CD4-positive, alpha-beta T cell treated with Interleukin-2 at 100 ng/mL for 4 hours (primary cell): Measurements from ENCODE around the gene EWSR1.

Experiments
- DNase-seq: peaks from one replicate; pipeline ENCODE4 v3.0.0-alpha.2; 2020; ENCODE audit warnings: low spot score

EWSR1 gene

GRCh38 chr22:29269230-29269604 lies 1.1 kb downstream of the EWSR1 start:
- DNase-seq, result no peak

- DNase-seq, result no peak
These were observed 1.8 kb downstream of the EWSR1 start for GRCh38 chr22:29269731-29270474.

- DNase-seq, result no peak
These were observed 2.6 kb downstream of the EWSR1 start for GRCh38 chr22:29270475-29271271.

GRCh38 chr22:29272624-29273023 lies 4.6 kb downstream of the EWSR1 start:
- no peak for DNase-seq

- no peak for DNase-seq
These were observed 7.1 kb downstream of the EWSR1 start for GRCh38 chr22:29275167-29275566.

- no peak for DNase-seq
These were observed 7.9 kb downstream of the EWSR1 start for GRCh38 chr22:29275819-29276565.

- DNase-seq, result no peak
These were observed 9.9 kb downstream of the EWSR1 start for GRCh38 chr22:29277927-29278326.

GRCh38 chr22:29284196-29284595 lies 16.1 kb downstream of the EWSR1 start:
- DNase-seq, result no peak

GRCh38 chr22:29288837-29289236 lies 20.8 kb downstream of the EWSR1 start:
- DNase-seq, result no peak

GRCh38 chr22:29290061-29290460 lies 22.0 kb downstream of the EWSR1 start:
- no peak for DNase-seq

GRCh38 chr22:29291215-29291614 lies 23.1 kb downstream of the EWSR1 start:
- no peak for DNase-seq

GRCh38 chr22:29292379-29292778 lies 24.3 kb downstream of the EWSR1 start:
- DNase-seq, result no peak

GRCh38 chr22:29298641-29299040 lies 30.6 kb downstream of the EWSR1 start:
- no peak for DNase-seq

- no peak for DNase-seq
These were observed 31.2 kb downstream of the EWSR1 start for GRCh38 chr22:29299136-29299900.

GRCh38 chr22:29300467-29300806 lies 32.4 kb downstream of the EWSR1 start:
- DNase-seq, result no peak

GRCh38 chr22:29300807-29301601 lies 32.9 kb downstream of the EWSR1 start:
- no peak for DNase-seq

- no peak for DNase-seq
These were observed 33.8 kb downstream of the EWSR1 start for GRCh38 chr22:29301716-29302401.

- no peak for DNase-seq
These were observed 34.3 kb downstream of the EWSR1 start for GRCh38 chr22:29302402-29302680.

GRCh38 chr22:29302681-29303465 lies 34.8 kb downstream of the EWSR1 start:
- DNase-seq, result no peak

- DNase-seq, result no peak
These were observed 37.7 kb downstream of the EWSR1 start for GRCh38 chr22:29305836-29306174.
